Activated naive CD4-positive, alpha-beta T cell (primary cell): ENCODE data around the gene MAMDC2.

ENCODE experiments used
- DNase-seq, 4 experiments: peaks; one replicate each; lab custom pipeline; 2025; lab: John Stamatoyannopoulos, UW

Gene MAMDC2

GRCh38 chr9:70043689-70044489 is at the start of gene MAMDC2:
MAMDC2 (plus strand) TSS chr9:70043848; CDS start chr9:70044198, 350 bp downstream.
- no peak for DNase-seq

- no peak for DNase-seq
Measured at GRCh38 chr9:69995846-69996245, 47.8 kb upstream of the MAMDC2 start.

GRCh38 chr9:69996967-69997366 is 46.7 kb upstream of the MAMDC2 start:
- no peak for DNase-seq

GRCh38 chr9:69997524-69997923 is 46.1 kb upstream of the MAMDC2 start:
- DNase-seq = no peak

GRCh38 chr9:69999315-69999714 is 44.3 kb upstream of the MAMDC2 start:
- no peak for DNase-seq

GRCh38 chr9:70000469-70000868 is 43.2 kb upstream of the MAMDC2 start:
- no peak for DNase-seq

GRCh38 chr9:70003901-70004714 is 39.5 kb upstream of the MAMDC2 start:
- no peak for DNase-seq

- DNase-seq = no peak
Measured at GRCh38 chr9:70006306-70006705, 37.3 kb upstream of the MAMDC2 start.

GRCh38 chr9:70007831-70008230 is 35.8 kb upstream of the MAMDC2 start:
- DNase-seq = no peak

- DNase-seq = no peak
Measured at GRCh38 chr9:70010015-70010414, 33.6 kb upstream of the MAMDC2 start.

- DNase-seq = no peak
Measured at GRCh38 chr9:70011366-70011765, 32.3 kb upstream of the MAMDC2 start.

- DNase-seq = no peak
Measured at GRCh38 chr9:70012569-70012968, 31.1 kb upstream of the MAMDC2 start.

GRCh38 chr9:70013598-70014196 is 30.0 kb upstream of the MAMDC2 start:
- DNase-seq = no peak

GRCh38 chr9:70015099-70015498 is 28.5 kb upstream of the MAMDC2 start:
- DNase-seq = no peak

- no peak for DNase-seq
Measured at GRCh38 chr9:70020217-70020616, 23.4 kb upstream of the MAMDC2 start.

GRCh38 chr9:70020991-70021571 is 22.6 kb upstream of the MAMDC2 start:
- DNase-seq = no peak

GRCh38 chr9:70028287-70028686 is 15.4 kb upstream of the MAMDC2 start:
- DNase-seq = no peak

- no peak for DNase-seq
Measured at GRCh38 chr9:70030156-70030555, 13.5 kb upstream of the MAMDC2 start.

GRCh38 chr9:70031141-70031545 is 12.5 kb upstream of the MAMDC2 start:
- no peak for DNase-seq

- DNase-seq = no peak
Measured at GRCh38 chr9:70034271-70034711, 9.4 kb upstream of the MAMDC2 start.

GRCh38 chr9:70035691-70036090 is 8.0 kb upstream of the MAMDC2 start:
- no peak for DNase-seq

- no peak for DNase-seq
Measured at GRCh38 chr9:70036641-70037040, 7.0 kb upstream of the MAMDC2 start.
